Fibroblast of lung (primary cell): ENCODE measurements around the gene SEMA3E. TPM values are rescaled to one million over a fixed set of nuclear protein-coding genes. Genes with fewer than 3 reads are reported as not detected.

Experiments
- DNase-seq, 2 donors: peaks; one replicate each; pipeline versions ENCODE4 v3.0.0 to v3.0.0-alpha.2; 2010; ENCODE audit warnings: low read depth in 2 of 2
- H2AFZ ChIP-seq: 2 replicates; pipeline ENCODE4 v1.5.1; 2012; ENCODE audit warnings: low read length, control low read depth, inconsistent platforms
- H3K27ac ChIP-seq: 2 replicates; pipeline ENCODE4 v1.5.1; 2011; ENCODE audit warnings: low read length, control low read depth; ENCODE audit not compliant: insufficient read depth
- H3K27me3 ChIP-seq: 2 replicates; pipeline ENCODE4 v1.5.1; 2011; ENCODE audit warnings: mild to moderate bottlenecking, low read length; ENCODE audit not compliant: control insufficient read depth, insufficient read depth
- H3K36me3 ChIP-seq: 2 replicates; pipeline ENCODE4 v1.5.1; 2011; ENCODE audit warnings: low read length; ENCODE audit not compliant: control insufficient read depth, insufficient read depth
- H3K4me1 ChIP-seq: 2 replicates; pipeline ENCODE4 v1.5.1; 2011; ENCODE audit warnings: low read length; ENCODE audit not compliant: control insufficient read depth, insufficient read depth; ENCODE audit errors: extremely low read depth
- H3K4me2 ChIP-seq: 2 replicates; pipeline ENCODE4 v1.5.1; 2011; ENCODE audit warnings: low read length, control low read depth; ENCODE audit not compliant: insufficient read depth; ENCODE audit errors: extremely low read depth
- H3K4me3 ChIP-seq, 4 experiments: fragments of 200-600 bp in 1 of 4; sonication (generic) in 1 of 4; replicated peaks in 1 of 4; 2 replicates each; pipeline ENCODE4 v1.5.1; 2011 to 2016; ENCODE audit warnings: low read length in 4 of 4, low read depth in 3 of 4, mild to moderate bottlenecking in 3 of 4, control low read depth in 2 of 4, inconsistent platforms in 1 of 4, mixed read lengths in 1 of 4; ENCODE audit not compliant: insufficient read depth in 1 of 4; ENCODE audit errors: control extremely low read depth in 1 of 4
- H3K79me2 ChIP-seq: 2 replicates; pipeline ENCODE4 v1.5.1; 2012; ENCODE audit warnings: mild to moderate bottlenecking, low read length, inconsistent platforms; ENCODE audit not compliant: control insufficient read depth, insufficient read depth
- H3K9ac ChIP-seq: 2 replicates; pipeline ENCODE4 v1.5.1; 2011; ENCODE audit warnings: mild to moderate bottlenecking, low read length, control low read depth; ENCODE audit not compliant: insufficient read depth
- H3K9me3 ChIP-seq: 2 replicates; pipeline ENCODE4 v1.5.1; 2012; ENCODE audit warnings: low read depth, low read length; ENCODE audit not compliant: control insufficient read depth, insufficient read depth
- H4K20me1 ChIP-seq: 2 replicates; pipeline ENCODE4 v1.5.1; 2011; ENCODE audit warnings: low read length; ENCODE audit not compliant: control insufficient read depth, insufficient read depth; ENCODE audit errors: extremely low read depth
- CTCF ChIP-seq, 2 donors: IDR thresholded peaks in 1 of 2; conservative IDR thresholded peaks in 1 of 2; 1 replicate in 1 of 2; 2 replicates in 1 of 2; pipeline ENCODE4 v1.5.1; 2011 to 2012; ENCODE audit warnings: low read length in 2 of 2, control low read depth in 1 of 2, inconsistent platforms in 1 of 2, low read depth in 1 of 2, mild to moderate bottlenecking in 1 of 2
- EZH2 ChIP-seq: IDR thresholded peaks from 2 replicates; pipeline ENCODE4 v1.5.1; 2012; ENCODE audit warnings: low read length, control low read depth, mild to moderate bottlenecking; ENCODE audit errors: missing control alignments
- polyA plus RNA-seq, 2 donors: library from polyadenylated mRNA; depleted of rRNA in 1 of 2; stranded (reverse) in 1 of 2; unstranded in 1 of 2; fragments of >200 nt; gene quantifications; 2 replicates each; pipeline ENCODE4 v1.2.1, GENCODE V29; 2011 to 2012; ENCODE audit warnings: missing spikeins in 1 of 2
- total RNA-seq: library from RNA; depleted of rRNA; stranded (reverse); fragments of >200 nt; gene quantifications from 2 replicates; pipeline ENCODE4 v1.2.1, GENCODE V29; 2014

Gene SEMA3E
- total and polyA plus RNA-seq, 2 donors (not counting 1 experiment from before 2014, with no cell fraction given), result 1.1 to 2.0 TPM

- TF ChIP-seq CTCF (conservative IDR thresholded peaks at IDR 0.05 in 1 of 2, IDR thresholded peaks at IDR 0.05 in 1 of 2; ENCODE audit: low read depth in 1 of 2, low read length in 2 of 2) (no peak), EZH2 (no peak)
- Histone ChIP-seq H3K4me3 (no peak overlapping the region), H3K79me2 (no peaks in the 10 kb centered on the region), H3K4me1 (no peaks in the 10 kb centered on the region), H3K4me2 (no peak overlapping the region), H3K9ac (no peak overlapping the region), H3K27me3 (no peaks in the 10 kb centered on the region), H4K20me1 (no peaks in the 10 kb centered on the region), H3K36me3 (no peaks in the 10 kb centered on the region), H3K9me3 (no peaks in the 10 kb centered on the region), H2AFZ (no peak overlapping the region), H3K27ac (no peak overlapping the region)
- DNase-seq, result no peak
Observed at GRCh38 chr7:83359108-83359507, 289.8 kb downstream of the SEMA3E start.

DNA sequence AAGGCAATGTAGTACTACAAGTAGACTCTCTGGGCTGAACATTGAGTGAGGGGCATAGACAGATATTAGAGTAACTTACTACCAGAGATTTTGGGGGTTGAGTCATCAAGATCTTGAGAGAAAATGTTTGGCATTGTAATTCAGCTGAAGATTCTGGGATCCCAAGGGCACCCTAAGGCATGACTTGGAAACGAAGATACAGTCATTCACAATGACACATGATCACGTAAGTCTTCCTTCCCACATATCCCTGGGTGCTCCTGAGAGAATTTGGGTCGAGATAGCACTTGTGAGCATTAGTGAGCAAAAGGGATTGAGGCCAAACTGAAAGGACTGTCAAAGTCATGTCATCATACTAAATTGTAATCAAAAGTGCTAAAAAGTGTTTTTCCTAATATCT is 293.8 kb downstream of the SEMA3E start:
- no peak overlapping the region for H3K4me2 ChIP-seq
- no peak for DNase-seq

GRCh38 chr7:83347945-83348444 is 300.9 kb downstream of the SEMA3E start:
- Histone ChIP-seq H3K4me1 (no peaks in the 10 kb centered on the region), H4K20me1 (no peaks in the 10 kb centered on the region), H3K4me2 (no peak overlapping the region), H3K9me3 (no peaks in the 10 kb centered on the region), H3K27me3 (no peaks in the 10 kb centered on the region), H2AFZ (no peak overlapping the region), H3K27ac (no peak overlapping the region), H3K79me2 (no peaks in the 10 kb centered on the region), H3K9ac (no peak overlapping the region), H3K4me3 (no peak overlapping the region), H3K36me3 (no peaks in the 10 kb centered on the region)
- DNase-seq, result peak; percentile 79 to 81
- TF ChIP-seq CTCF (conservative IDR thresholded peaks at IDR 0.05 in 1 of 2, IDR thresholded peaks at IDR 0.05 in 1 of 2; ENCODE audit: low read depth in 1 of 2, low read length in 2 of 2), result no peak
- no peak for TF ChIP-seq EZH2

More for the DNA sequence above, 293.8 kb downstream of the SEMA3E start:
- H3K9ac ChIP-seq, result no peak overlapping the region
- H3K4me3 ChIP-seq, result no peak overlapping the region
- no peak for TF ChIP-seq EZH2
- TF ChIP-seq CTCF (conservative IDR thresholded peaks at IDR 0.05 in 1 of 2, IDR thresholded peaks at IDR 0.05 in 1 of 2; ENCODE audit: low read depth in 1 of 2, low read length in 2 of 2), result no peak
- no peaks in the 10 kb centered on the region for H3K9me3 ChIP-seq
- no peak overlapping the region for H2AFZ ChIP-seq
- H3K27me3 ChIP-seq, result no peaks in the 10 kb centered on the region
- H3K4me1 ChIP-seq, result no peaks in the 10 kb centered on the region
- H4K20me1 ChIP-seq, result no peaks in the 10 kb centered on the region
- H3K27ac ChIP-seq, result no peak overlapping the region
- no peaks in the 10 kb centered on the region for H3K36me3 ChIP-seq
- no peaks in the 10 kb centered on the region for H3K79me2 ChIP-seq
